HepG2 (cell line): ENCODE measurements around the gene CEBPZOS. TPM values are rescaled to one million over a fixed set of nuclear protein-coding genes. Genes with fewer than 3 reads are reported as not detected.
A peak's percentile ranks its signal among the peaks of the same experiment; 100 is the strongest.

Source experiments
- CHCHD3 ChIP-seq: sonication (generic); formaldehyde crosslinking; IDR thresholded peaks from 2 replicates; pipeline ENCODE4 v1.8.0; 2022; ENCODE audit warnings: mild to moderate bottlenecking, missing genetic modification reagents, moderate library complexity
- CREB1 ChIP-seq, 2 experiments: fragments of 450-650 bp in 1 of 2; IDR thresholded peaks; 2 replicates each; pipeline ENCODE4 v1.6.1; 2016 to 2017; ENCODE audit warnings: control low read depth in 1 of 2, mild to moderate bottlenecking in 1 of 2, missing compliant biosample characterization in 1 of 2, missing genetic modification characterization in 1 of 2
- DMAP1 ChIP-seq: IDR thresholded peaks from 2 replicates; pipeline ENCODE4 v1.6.1; 2016
- DNMT1 ChIP-seq: sonication (generic); formaldehyde crosslinking; IDR thresholded peaks from 2 replicates; pipeline ENCODE4 v1.5.1; 2020; ENCODE audit warnings: mild to moderate bottlenecking, missing genetic modification reagents
- FOXC1 ChIP-seq: sonication (generic); formaldehyde crosslinking; IDR thresholded peaks from 2 replicates; pipeline ENCODE4 v1.8.0; 2022; ENCODE audit warnings: mild to moderate bottlenecking, missing genetic modification reagents, borderline replicate concordance
- GZF1 ChIP-seq: sonication (generic); formaldehyde crosslinking; IDR thresholded peaks from 2 replicates; pipeline ENCODE4 v1.5.1; 2020; ENCODE audit warnings: mild to moderate bottlenecking, missing genetic modification reagents
- HDAC6 ChIP-seq: fragments of 200-600 bp; sonication (generic); IDR thresholded peaks from 2 replicates; pipeline ENCODE4 v1.7.0; 2017; ENCODE audit warnings: mild to moderate bottlenecking, antibody characterized with exemption, low read length, low read depth
- JARID2 ChIP-seq: sonication (generic); formaldehyde crosslinking; IDR thresholded peaks from 2 replicates; pipeline ENCODE4 v1.8.1; 2023; ENCODE audit warnings: missing genetic modification reagents, inconsistent platforms; ENCODE audit not compliant: insufficient replicate concordance
- KDM3A ChIP-seq: IDR thresholded peaks from 2 replicates; pipeline ENCODE4 v1.6.1; 2018; ENCODE audit warnings: low read depth, missing compliant biosample characterization
- MYNN ChIP-seq: sonication (generic); formaldehyde crosslinking; IDR thresholded peaks from 2 replicates; pipeline ENCODE4 v1.4.0; 2020; ENCODE audit warnings: mild to moderate bottlenecking, low read depth, missing genetic modification reagents
- NCOA2 ChIP-seq: sonication (generic); formaldehyde crosslinking; IDR thresholded peaks from 2 replicates; pipeline ENCODE4 v1.8.0; 2022; ENCODE audit warnings: inconsistent platforms
- RARG ChIP-seq: sonication (generic); formaldehyde crosslinking; IDR thresholded peaks from 2 replicates; pipeline ENCODE4 v1.4.0; 2020; ENCODE audit warnings: low read depth, mild to moderate bottlenecking, missing genetic modification reagents
- SNAPC4 ChIP-seq: sonication (generic); formaldehyde crosslinking; IDR thresholded peaks from 2 replicates; pipeline ENCODE4 v1.4.0; 2020; ENCODE audit warnings: mild to moderate bottlenecking, missing genetic modification reagents
- ZBTB4 ChIP-seq: sonication (generic); formaldehyde crosslinking; IDR thresholded peaks from 2 replicates; pipeline ENCODE4 v1.4.0; 2020; ENCODE audit warnings: missing genetic modification reagents, mild to moderate bottlenecking, borderline replicate concordance
- ZMAT5 ChIP-seq: sonication (generic); formaldehyde crosslinking; IDR thresholded peaks from 2 replicates; pipeline ENCODE4 v1.5.0; 2020; ENCODE audit warnings: mild to moderate bottlenecking, low read depth, missing genetic modification reagents, borderline replicate concordance
- ZNF549 ChIP-seq: sonication (generic); formaldehyde crosslinking; IDR thresholded peaks from 2 replicates; pipeline ENCODE4 v1.5.0; 2020; ENCODE audit warnings: missing genetic modification reagents
- ZNF557 ChIP-seq: sonication (generic); formaldehyde crosslinking; IDR thresholded peaks from 2 replicates; pipeline ENCODE4 v1.4.0; 2020; ENCODE audit warnings: missing genetic modification reagents
- ZNF691 ChIP-seq: sonication (generic); formaldehyde crosslinking; IDR thresholded peaks from 2 replicates; pipeline ENCODE4 v1.4.0; 2020; ENCODE audit warnings: missing genetic modification reagents, low read depth, mild to moderate bottlenecking, borderline replicate concordance
- ZNF83 ChIP-seq: sonication (generic); formaldehyde crosslinking; IDR thresholded peaks from 2 replicates; pipeline ENCODE4 v1.4.0; 2020; ENCODE audit warnings: missing genetic modification reagents, mild to moderate bottlenecking, borderline replicate concordance
- polyA plus RNA-seq, 8 experiments: library from polyadenylated mRNA; depleted of rRNA in 3 of 8; stranded (reverse) in 7 of 8; unstranded in 1 of 8; fragments of >200 nt; fragmentation: Illumina TruSeq in 4 of 8; extraction: Trizol in 4 of 8; gene quantifications; 2 replicates each; pipeline versions ENCODE4 v1.2.1 to v1.2.3, GENCODE V29; 2011 to 2016; ENCODE audit warnings: low read depth in 4 of 8, missing spikeins in 1 of 8, mixed read lengths in 1 of 8; ENCODE audit not compliant: insufficient read depth in 1 of 8
- total RNA-seq, 5 experiments: library from RNA; depleted of rRNA; stranded (reverse); fragments of >200 nt; fragmentation: Illumina TruSeq; extraction: Trizol; gene quantifications; 2 replicates each; pipeline ENCODE4 v1.2.3, GENCODE V29; 2016; ENCODE audit warnings: low read depth in 1 of 5

CEBPZOS gene
- total and polyA plus RNA-seq, 2 of the 13 experiments (the other 11 are each of a cell fraction or from before 2014, with no cell fraction given) = 18.6 to 44.7 TPM

- TF ChIP-seq ZNF691 (no peak; the same call in 1 of the 2 replicates), RARG (CRISPR knock-in tag) (no peak), ZNF557 (CRISPR knock-in tag) (peak; percentile 38; the same call in 1 of the 2 replicates), ZBTB4 (CRISPR knock-in tag) (peak; percentile 79; the same call in 1 of the 2 replicates), JARID2 (no peak), ZNF83 (CRISPR knock-in tag) (peak; percentile 25), CREB1 (IDR thresholded peaks at IDR 0.05) (peak; percentile 84), CREB1 (CRISPR knock-in tag; IDR thresholded peaks at IDR 0.05) (peak; percentile 97), CHCHD3 (CRISPR knock-in tag) (no peak), KDM3A (CRISPR knock-in tag) (no peak; the same call in 1 of the 2 replicates), DNMT1 (no peak), SNAPC4 (CRISPR knock-in tag) (peak; percentile 94), DMAP1 (CRISPR knock-in tag) (peak; percentile 98), NCOA2 (peak; percentile 63), MYNN (CRISPR knock-in tag) (no peak; the same call in 1 of the 2 replicates), ZMAT5 (CRISPR knock-in tag) (peak; percentile 92; the same call in 1 of the 2 replicates), FOXC1 (CRISPR knock-in tag) (no peak; the same call in 1 of the 2 replicates), ZNF549 (CRISPR knock-in tag) (no peak), GZF1 (peak; percentile 86; the same call in 1 of the 2 replicates), HDAC6 (no peak)
Observed at GRCh38 chr2:37231241-37232130, 35.2 kb downstream of the CEBPZOS start, which contains the start of the genes CEBPZ and NDUFAF7 (continued).
